ENCODE data around the gene C2CD2. TPM values are rescaled to one million over a fixed set of nuclear protein-coding genes. Genes with fewer than 3 reads are reported as not detected.

The C2CD2 gene
- total RNA-seq, 1 donor from 2014 or later = 15.8 TPM

DNA sequence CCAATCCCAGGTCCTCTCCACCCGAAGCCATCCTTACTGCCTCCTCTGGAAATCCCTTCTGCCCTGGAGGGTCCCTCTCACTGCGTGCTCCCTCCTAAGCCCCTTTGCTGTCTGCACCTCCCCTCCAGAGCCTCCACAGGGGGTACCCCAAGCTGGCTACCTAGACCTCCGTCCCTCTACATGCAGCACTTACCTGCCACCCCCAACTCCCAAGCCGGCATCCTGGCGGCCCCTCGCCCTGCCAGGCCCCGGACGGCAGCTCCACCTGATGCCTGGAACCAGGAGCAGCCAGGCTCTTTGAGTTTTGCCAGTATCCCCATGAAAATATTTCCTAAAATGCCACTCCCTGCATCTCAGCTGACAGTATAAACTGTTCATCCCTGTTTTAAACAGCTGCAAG lies 78.7 kb downstream of the C2CD2 start:
- TF ChIP-seq, protein P1, sequence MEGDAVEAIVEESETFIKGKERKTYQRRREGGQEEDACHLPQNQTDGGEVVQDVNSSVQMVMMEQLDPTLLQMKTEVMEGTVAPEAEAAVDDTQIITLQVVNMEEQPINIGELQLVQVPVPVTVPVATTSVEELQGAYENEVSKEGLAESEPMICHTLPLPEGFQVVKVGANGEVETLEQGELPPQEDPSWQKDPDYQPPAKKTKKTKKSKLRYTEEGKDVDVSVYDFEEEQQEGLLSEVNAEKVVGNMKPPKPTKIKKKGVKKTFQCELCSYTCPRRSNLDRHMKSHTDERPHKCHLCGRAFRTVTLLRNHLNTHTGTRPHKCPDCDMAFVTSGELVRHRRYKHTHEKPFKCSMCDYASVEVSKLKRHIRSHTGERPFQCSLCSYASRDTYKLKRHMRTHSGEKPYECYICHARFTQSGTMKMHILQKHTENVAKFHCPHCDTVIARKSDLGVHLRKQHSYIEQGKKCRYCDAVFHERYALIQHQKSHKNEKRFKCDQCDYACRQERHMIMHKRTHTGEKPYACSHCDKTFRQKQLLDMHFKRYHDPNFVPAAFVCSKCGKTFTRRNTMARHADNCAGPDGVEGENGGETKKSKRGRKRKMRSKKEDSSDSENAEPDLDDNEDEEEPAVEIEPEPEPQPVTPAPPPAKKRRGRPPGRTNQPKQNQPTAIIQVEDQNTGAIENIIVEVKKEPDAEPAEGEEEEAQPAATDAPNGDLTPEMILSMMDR (IDR thresholded peaks at IDR 0.05; ENCODE audit: insufficient read depth, low read length, poor library complexity, severe bottlenecking) = no peak
- H3K27me3 ChIP-seq (ENCODE audit: control insufficient read depth, insufficient read depth, low read length) = no peaks in the 10 kb centered on the region

DNA sequence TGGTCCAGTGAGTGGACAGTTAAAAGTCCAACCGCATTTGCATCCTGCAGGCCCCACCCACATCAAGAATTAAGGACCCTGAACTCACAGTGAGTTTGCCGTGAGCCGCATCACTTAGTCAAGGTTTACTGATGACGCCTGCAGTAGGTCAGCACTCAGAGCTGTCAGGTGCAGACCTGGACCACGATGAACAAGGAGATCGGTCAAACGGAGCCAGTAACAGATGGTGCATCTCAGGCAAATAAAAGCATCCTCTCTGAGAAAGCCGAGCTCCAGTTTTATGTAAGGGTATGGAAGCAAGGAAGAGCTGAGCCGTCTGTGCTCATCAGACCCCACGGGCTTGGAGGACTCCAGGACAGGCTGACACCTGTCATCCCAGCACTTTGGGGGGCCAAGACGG lies 79.2 kb downstream of the C2CD2 start:
- no peak for DNase-seq (ENCODE audit: low read depth)
- no peaks in the 10 kb centered on the region for H3K27me3 ChIP-seq (ENCODE audit: control insufficient read depth, insufficient read depth, low read length)
- no peak overlapping the region for H3K4me3 ChIP-seq (ENCODE audit: low read depth, low read length)
- TF ChIP-seq, protein P1 (IDR thresholded peaks at IDR 0.05; ENCODE audit: insufficient read depth, low read length, poor library complexity, severe bottlenecking) = no peak
- H3K36me3 ChIP-seq (ENCODE audit: control insufficient read depth, insufficient read depth, low read length) = no peaks in the 10 kb centered on the region

More for the DNA sequence above, 78.7 kb downstream of the C2CD2 start:
- no peak overlapping the region for H3K4me3 ChIP-seq (ENCODE audit: low read depth, low read length)
- DNase-seq (ENCODE audit: low read depth) = no peak
- no peaks in the 10 kb centered on the region for H3K36me3 ChIP-seq (ENCODE audit: control insufficient read depth, insufficient read depth, low read length)

DNA sequence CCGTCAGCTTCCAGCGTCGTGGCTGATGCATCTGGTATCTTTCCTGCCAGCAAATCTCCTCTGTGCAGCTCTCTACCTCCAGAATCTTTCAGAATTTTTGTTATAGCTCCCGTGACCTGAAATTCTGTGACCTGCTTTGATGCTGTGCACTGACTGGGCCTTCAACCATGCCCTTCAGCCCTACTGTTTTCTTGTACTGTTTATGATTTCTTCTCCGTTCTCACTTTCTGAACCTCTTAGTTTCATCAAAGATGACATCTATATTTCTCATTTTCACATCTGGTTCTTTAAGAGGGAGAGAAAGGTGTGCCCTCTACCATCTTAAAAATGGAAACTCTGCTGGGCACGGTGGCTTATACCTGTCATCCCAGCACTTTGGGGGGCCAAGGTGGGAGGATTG lies 80.4 kb downstream of the C2CD2 start:
- no peaks in the 10 kb centered on the region for H3K27me3 ChIP-seq (ENCODE audit: control insufficient read depth, insufficient read depth, low read length)

DNA sequence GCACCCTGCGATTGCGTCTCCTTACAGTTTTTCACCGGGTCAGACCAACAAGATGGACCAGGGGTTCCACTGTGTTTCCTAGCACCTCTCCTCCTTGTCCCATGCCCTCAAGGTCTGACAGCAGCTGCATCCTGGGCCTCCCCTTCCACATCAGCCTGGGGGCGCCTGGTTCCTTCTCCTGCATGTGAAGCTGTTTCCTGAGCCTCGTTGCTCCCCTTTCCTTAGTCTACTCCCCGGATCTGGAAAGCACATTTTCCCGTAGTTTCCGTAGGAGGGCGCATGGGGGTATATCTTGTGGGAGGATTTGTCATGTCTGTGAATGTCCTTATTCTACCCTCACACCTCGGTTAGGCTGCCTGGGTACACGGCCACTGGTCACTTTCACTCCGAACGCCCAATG lies 80.8 kb downstream of the C2CD2 start:
- H3K27me3 ChIP-seq (ENCODE audit: control insufficient read depth, insufficient read depth, low read length) = no peaks in the 10 kb centered on the region
- no peaks in the 10 kb centered on the region for H3K36me3 ChIP-seq (ENCODE audit: control insufficient read depth, insufficient read depth, low read length)
- no peak overlapping the region for H3K4me3 ChIP-seq (ENCODE audit: low read depth, low read length)
- DNase-seq (ENCODE audit: low read depth) = no peak
- TF ChIP-seq, protein P1 (IDR thresholded peaks at IDR 0.05; ENCODE audit: insufficient read depth, low read length, poor library complexity, severe bottlenecking) = no peak

More for the DNA sequence above, 80.4 kb downstream of the C2CD2 start:
- DNase-seq (ENCODE audit: low read depth) = no peak
- H3K36me3 ChIP-seq (ENCODE audit: control insufficient read depth, insufficient read depth, low read length) = no peaks in the 10 kb centered on the region
- H3K4me3 ChIP-seq (ENCODE audit: low read depth, low read length) = no peak overlapping the region
- TF ChIP-seq, protein P1 (IDR thresholded peaks at IDR 0.05; ENCODE audit: insufficient read depth, low read length, poor library complexity, severe bottlenecking) = no peak

DNA sequence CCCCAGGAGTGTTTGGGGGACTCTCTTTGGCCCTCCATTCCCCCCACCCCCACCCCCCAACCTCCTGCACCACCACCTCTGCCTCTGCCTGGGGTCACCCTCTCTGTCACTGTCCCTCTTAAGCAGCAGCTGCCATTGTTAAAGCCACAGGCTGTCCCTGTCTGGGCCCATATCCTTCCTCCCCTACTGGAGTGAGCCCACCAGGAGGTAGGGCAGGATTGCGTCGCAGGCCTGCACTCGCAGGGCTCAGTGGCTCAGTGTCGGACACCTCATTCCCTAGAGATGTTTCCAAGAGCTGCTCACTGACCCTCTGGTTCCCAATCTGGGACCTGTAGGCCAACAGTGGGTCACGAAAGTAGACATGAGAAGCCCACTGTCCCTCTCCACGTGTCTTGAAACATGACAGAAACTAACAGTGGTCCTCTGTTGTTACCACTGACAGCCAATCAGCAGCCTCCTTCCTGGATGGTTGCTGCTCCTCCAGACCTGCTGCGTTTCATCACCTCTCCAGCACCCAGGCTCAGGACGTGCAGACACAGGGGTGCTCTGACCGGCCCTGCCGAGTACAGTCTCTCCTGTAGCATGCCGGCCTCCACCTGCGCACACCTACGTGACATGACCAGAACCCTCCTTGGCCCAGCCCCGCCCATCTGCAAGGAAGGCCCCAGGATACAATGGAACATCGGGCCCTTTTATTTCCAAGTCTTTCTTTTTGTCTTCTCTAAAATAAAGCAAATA lies 82.4 kb downstream of the C2CD2 start:
- no peak overlapping the region for H3K4me3 ChIP-seq (ENCODE audit: low read depth, low read length)
- H3K27me3 ChIP-seq (ENCODE audit: control insufficient read depth, insufficient read depth, low read length) = no peaks in the 10 kb centered on the region
- TF ChIP-seq, protein P1 (IDR thresholded peaks at IDR 0.05; ENCODE audit: insufficient read depth, low read length, poor library complexity, severe bottlenecking) = no peak
- no peaks in the 10 kb centered on the region for H3K36me3 ChIP-seq (ENCODE audit: control insufficient read depth, insufficient read depth, low read length)
- DNase-seq (ENCODE audit: low read depth) = no peak

DNA sequence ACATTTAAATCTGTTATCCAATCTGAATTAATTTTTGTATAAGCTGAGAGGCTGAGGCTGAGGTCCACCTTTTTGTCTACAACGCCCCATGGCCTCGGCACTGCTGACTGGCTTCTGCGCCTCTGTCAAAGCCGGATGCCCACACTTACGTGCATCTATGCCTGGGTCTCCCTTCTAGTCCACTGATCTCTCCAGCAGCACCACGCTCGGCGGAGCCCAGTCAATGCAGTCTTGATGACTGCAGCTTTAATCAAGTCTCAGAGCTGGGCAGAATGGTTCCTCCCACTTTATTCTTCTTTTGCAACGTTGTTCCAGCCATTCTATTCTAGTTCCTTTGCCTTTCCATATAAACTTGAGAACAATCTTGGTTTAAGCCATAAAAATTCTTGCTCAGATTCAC lies 84.0 kb downstream of the C2CD2 start:
- no peaks in the 10 kb centered on the region for H3K36me3 ChIP-seq (ENCODE audit: control insufficient read depth, insufficient read depth, low read length)
- TF ChIP-seq, protein P1 (IDR thresholded peaks at IDR 0.05; ENCODE audit: insufficient read depth, low read length, poor library complexity, severe bottlenecking) = no peak
- no peaks in the 10 kb centered on the region for H3K27me3 ChIP-seq (ENCODE audit: control insufficient read depth, insufficient read depth, low read length)
- H3K4me3 ChIP-seq (ENCODE audit: low read depth, low read length) = no peak overlapping the region
- DNase-seq (ENCODE audit: low read depth) = no peak

Data from kidney epithelial cell (primary cell).